GM23338 (cell line): Measurements from ENCODE around the gene CD48.

Experiments
- CREB1 ChIP-seq: fragments of 250-450 bp; sonication (Bioruptor Pico); IDR thresholded peaks from 2 replicates; pipeline ENCODE4 v1.5.0; 2020; ENCODE audit warnings: low read depth, mild to moderate bottlenecking, moderate library complexity
- CTCF ChIP-seq, 2 experiments: fragments of 200-600 bp in 1 of 2; sonication (generic) in 1 of 2; conservative IDR thresholded peaks; 2 replicates each; pipeline versions ENCODE4 v1.5.1 to v1.6.1; 2016 to 2017; ENCODE audit warnings: antibody characterized with exemption in 2 of 2, low read depth in 2 of 2, mild to moderate bottlenecking in 2 of 2, moderate library complexity in 1 of 2
- ETS1 ChIP-seq: IDR thresholded peaks from 2 replicates; pipeline ENCODE4 v1.6.1; 2016; ENCODE audit warnings: antibody characterized with exemption
- EZH2 ChIP-seq: fragments of 200-600 bp; sonication (generic); IDR thresholded peaks from one replicate; pipeline ENCODE4 v1.8.0; 2017; ENCODE audit warnings: antibody characterized with exemption, mild to moderate bottlenecking, low read depth; ENCODE audit not compliant: unreplicated experiment
- EZH2phosphoT487 ChIP-seq: fragments of 200-600 bp; sonication (generic); IDR thresholded peaks from one replicate; pipeline ENCODE4 v1.8.1; 2018; ENCODE audit warnings: antibody characterized with exemption; ENCODE audit not compliant: unreplicated experiment
- JUNB ChIP-seq: IDR thresholded peaks from one replicate; pipeline ENCODE4 v1.6.1; 2016; ENCODE audit warnings: antibody characterized with exemption; ENCODE audit not compliant: unreplicated experiment
- POLR2AphosphoS5 ChIP-seq: IDR thresholded peaks from 2 replicates; pipeline ENCODE4 v1.6.1; 2016; ENCODE audit warnings: antibody characterized with exemption, low read depth
- TF ChIP-seq, protein P1 (sequence below): IDR thresholded peaks from one replicate; pipeline ENCODE4 v1.6.1; 2018; ENCODE audit warnings: antibody characterized with exemption; ENCODE audit not compliant: unreplicated experiment

DNA sequence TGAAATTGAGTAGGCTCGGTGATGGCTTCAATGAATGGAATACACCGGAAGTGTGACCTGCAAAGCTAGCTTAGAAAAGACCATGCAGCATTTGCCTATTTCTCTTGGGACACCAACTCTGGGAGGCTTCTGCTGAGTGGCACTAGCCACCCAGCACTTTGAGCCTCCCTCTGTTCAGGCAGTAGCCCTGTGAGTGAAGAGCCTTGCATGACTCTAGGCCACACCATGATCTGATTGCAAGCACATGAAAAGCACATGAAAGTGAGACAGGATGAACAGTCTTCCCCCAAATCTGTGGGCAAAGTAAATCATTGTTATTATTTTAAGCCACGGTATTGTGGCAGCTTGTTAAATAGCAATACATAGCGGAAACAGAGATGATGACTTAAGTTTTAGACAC is 2.8 kb downstream of the CD48 start:
- TF ChIP-seq CTCF (conservative IDR thresholded peaks at IDR 0.05; ENCODE audit: low read depth in 2 of 2) (no peak), EZH2 (no peak), ETS1 (no peak), POLR2AphosphoS5 (no peak), JUNB (no peak), CREB1 (CRISPR knock-in tag) (no peak), EZH2phosphoT487 (no peak)
- TF ChIP-seq, protein P1, sequence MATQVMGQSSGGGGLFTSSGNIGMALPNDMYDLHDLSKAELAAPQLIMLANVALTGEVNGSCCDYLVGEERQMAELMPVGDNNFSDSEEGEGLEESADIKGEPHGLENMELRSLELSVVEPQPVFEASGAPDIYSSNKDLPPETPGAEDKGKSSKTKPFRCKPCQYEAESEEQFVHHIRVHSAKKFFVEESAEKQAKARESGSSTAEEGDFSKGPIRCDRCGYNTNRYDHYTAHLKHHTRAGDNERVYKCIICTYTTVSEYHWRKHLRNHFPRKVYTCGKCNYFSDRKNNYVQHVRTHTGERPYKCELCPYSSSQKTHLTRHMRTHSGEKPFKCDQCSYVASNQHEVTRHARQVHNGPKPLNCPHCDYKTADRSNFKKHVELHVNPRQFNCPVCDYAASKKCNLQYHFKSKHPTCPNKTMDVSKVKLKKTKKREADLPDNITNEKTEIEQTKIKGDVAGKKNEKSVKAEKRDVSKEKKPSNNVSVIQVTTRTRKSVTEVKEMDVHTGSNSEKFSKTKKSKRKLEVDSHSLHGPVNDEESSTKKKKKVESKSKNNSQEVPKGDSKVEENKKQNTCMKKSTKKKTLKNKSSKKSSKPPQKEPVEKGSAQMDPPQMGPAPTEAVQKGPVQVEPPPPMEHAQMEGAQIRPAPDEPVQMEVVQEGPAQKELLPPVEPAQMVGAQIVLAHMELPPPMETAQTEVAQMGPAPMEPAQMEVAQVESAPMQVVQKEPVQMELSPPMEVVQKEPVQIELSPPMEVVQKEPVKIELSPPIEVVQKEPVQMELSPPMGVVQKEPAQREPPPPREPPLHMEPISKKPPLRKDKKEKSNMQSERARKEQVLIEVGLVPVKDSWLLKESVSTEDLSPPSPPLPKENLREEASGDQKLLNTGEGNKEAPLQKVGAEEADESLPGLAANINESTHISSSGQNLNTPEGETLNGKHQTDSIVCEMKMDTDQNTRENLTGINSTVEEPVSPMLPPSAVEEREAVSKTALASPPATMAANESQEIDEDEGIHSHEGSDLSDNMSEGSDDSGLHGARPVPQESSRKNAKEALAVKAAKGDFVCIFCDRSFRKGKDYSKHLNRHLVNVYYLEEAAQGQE, result no peak
